SK-N-MC (cell line): ENCODE results near the gene PTBP1.

Experiments
- EZH2 ChIP-seq: fragments of 200-600 bp; sonication (generic); IDR thresholded peaks from one replicate; pipeline ENCODE4 v1.6.1; 2017; ENCODE audit warnings: antibody characterized with exemption
- POLR2AphosphoS5 ChIP-seq: IDR thresholded peaks from 2 replicates; pipeline ENCODE4 v1.6.1; 2012; ENCODE audit warnings: mild to moderate bottlenecking, low read depth, low read length, borderline replicate concordance

GRCh38 chr19:748274-748598 is 49.0 kb upstream of the PTBP1 start:
- TF ChIP-seq EZH2 (no peak), POLR2AphosphoS5 (no peak)
